Ectodermal cell (in vitro differentiated cells): ENCODE results near the gene N4BP3.

ENCODE experiments used
- H3K27ac ChIP-seq: 2 replicates; pipeline ENCODE4 v1.7.0; 2013; ENCODE audit warnings: mild to moderate bottlenecking, low read depth, low read length; ENCODE audit not compliant: insufficient read depth, poor library complexity, severe bottlenecking
- H3K27me3 ChIP-seq: 2 replicates; pipeline ENCODE4 v1.7.0; 2013; ENCODE audit warnings: mild to moderate bottlenecking, low read length; ENCODE audit not compliant: insufficient read depth, control insufficient read depth, poor library complexity, severe bottlenecking
- H3K36me3 ChIP-seq: one replicate; pipeline ENCODE4 v1.7.0; 2013; ENCODE audit warnings: low read length; ENCODE audit not compliant: control insufficient read depth, insufficient read depth
- H3K4me1 ChIP-seq: one replicate; pipeline ENCODE4 v1.7.0; 2013; ENCODE audit warnings: low read length; ENCODE audit not compliant: control insufficient read depth, insufficient read depth
- H3K4me3 ChIP-seq: 2 replicates; pipeline ENCODE4 v1.7.0; 2013; ENCODE audit warnings: low read depth, low read length, control low read depth; ENCODE audit not compliant: insufficient read depth
- H3K9me3 ChIP-seq: 2 replicates; pipeline ENCODE4 v1.7.0; 2013; ENCODE audit warnings: mild to moderate bottlenecking, low read length, moderate library complexity; ENCODE audit not compliant: control insufficient read depth
- WGBS, 2 experiments: methylation state at CpG; one replicate each; pipeline ENCODE4 v1.1.7; 2013; ENCODE audit warnings: missing lambda C conversion rate in 2 of 2; 5-methylcytosine and 5-hydroxymethylcytosine counted together

N4BP3 gene

DNA sequence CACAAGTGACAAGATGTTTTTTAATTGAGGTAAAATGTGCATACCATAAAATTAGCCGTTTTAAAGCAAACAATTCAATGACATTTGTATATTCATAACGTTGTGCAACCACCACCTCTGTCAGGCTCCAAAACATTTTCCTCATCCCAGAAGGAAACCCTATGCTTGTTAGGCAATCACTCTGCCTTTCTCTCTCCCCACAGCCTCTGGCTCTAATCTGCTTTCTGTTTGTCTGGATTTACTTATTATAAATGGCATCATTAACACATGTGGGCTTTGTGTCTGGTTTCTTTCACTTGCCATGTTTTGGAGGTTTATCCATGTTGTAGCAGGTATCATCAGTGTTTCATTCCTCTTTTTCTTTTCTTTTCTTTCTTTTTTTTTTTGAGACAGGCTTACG is 1.4 kb upstream of the N4BP3 start:
- H3K4me3 ChIP-seq: no peak overlapping the region
- 93 to 94% methylated on average over 3 of the region's 3 CpGs for WGBS, 2 experiments
- no peak overlapping the region for H3K27ac ChIP-seq
- no peaks in the 10 kb centered on the region for H3K36me3 ChIP-seq
- H3K27me3 ChIP-seq: peaks cover 4% of the 10 kb centered on the region
- no peaks in the 10 kb centered on the region for H3K9me3 ChIP-seq
- peaks cover 20% of the 10 kb centered on the region for H3K4me1 ChIP-seq

DNA sequence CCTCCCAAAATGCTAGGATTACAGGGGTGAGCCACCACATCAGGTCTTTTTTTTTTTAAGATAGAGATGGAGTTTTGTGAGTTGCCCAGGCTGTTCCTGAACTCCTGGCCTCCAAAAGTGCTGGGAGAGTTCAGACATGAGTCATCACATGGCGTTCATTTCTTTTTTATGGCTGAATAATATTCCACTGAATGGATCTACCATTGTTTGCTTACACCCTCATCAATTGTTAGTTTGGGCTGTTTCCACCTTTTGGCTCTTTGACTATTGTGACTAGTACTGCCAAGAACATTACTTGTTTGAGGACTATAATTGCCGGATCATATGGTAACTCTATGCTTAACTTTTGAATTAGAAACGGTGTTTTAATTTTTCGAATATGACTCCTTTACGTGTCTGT is 787 bp upstream of the N4BP3 start:
- Histone ChIP-seq H3K4me3 (peak overlapping the region; percentile 80), H3K27ac (no peak overlapping the region), H3K36me3 (no peaks in the 10 kb centered on the region), H3K4me1 (peaks cover 26% of the 10 kb centered on the region), H3K9me3 (no peaks in the 10 kb centered on the region), H3K27me3 (peaks cover 4% of the 10 kb centered on the region)
- 88 to 90% methylated on average over 5 of the region's 5 CpGs for WGBS, 2 experiments

DNA sequence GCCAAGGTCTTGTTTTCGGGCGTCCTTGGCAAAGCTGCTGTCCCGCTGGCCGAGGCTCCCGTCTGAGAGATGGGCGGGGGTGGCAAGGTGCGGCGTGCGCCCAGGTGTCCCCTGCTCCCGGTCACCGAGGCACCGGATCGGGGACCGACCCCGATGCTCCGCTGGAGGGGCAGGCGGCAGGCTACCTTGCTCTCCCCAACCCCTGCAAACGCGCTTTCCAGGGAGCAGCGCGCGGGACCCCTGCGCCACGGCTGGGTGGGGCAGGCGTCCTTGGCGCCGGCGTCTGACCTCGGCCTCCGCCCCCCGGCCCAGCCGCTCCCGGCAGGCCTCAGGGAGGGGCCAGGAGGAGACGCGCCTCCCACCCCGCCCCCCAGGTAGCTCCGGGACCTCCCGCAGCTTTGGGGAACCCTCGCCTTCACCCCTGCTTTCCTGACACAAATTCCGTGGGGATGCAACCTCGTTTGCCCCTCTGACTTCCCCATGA is 551 bp downstream of the N4BP3 start:
- 0% methylated on average over 41 of the region's 41 CpGs for WGBS, 2 experiments
- Histone ChIP-seq H3K4me3 (peak overlapping the region; percentile 80), H3K27ac (peak overlapping the region; percentile 36)

DNA sequence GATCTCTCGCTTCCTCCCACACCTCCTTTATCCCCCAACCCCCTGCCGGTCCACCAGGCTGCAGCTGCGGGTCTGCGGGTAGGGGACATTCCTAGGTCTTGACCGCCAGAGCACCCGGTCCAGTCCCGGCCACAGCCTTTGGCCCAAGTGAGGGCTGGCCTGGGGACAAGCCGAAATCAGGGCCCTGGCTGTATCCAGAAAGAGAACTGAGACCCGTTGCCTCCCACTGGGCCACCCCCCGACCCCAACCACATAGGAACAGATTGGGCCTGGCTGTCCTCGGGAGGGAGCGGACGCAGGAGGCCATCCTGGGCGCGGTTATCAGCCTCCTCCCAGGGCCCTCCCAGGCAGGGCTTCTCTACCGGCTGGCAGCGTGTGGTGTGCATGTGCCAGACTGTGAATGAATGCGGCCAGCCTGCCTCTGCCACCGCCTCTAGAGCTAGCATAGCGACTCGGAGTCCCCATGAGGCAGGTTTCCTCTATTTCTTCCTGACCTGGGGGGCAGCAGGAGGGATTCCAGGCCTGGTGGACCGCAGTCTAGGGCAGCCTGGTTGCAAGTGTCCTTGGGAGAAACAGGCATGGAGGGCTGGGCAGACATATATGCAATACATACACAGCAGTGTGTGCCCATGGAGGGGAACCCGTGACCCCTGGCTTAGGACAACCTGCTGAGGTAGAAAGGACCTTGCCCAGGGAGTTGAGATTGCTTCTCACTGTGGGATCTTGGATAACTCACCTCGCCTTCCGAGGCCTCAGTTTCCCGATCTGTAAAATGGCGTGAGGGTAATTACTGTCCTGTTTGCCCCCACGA is 1.2 kb downstream of the N4BP3 start:
- peak overlapping the region; percentile 95 for H3K27ac ChIP-seq
- H3K4me3 ChIP-seq: peak overlapping the region; percentile 80
- no peaks in the 10 kb centered on the region for H3K9me3 ChIP-seq
- 2 to 3% methylated on average over 28 of the region's 28 CpGs for WGBS, 2 experiments
- peaks cover 4% of the 10 kb centered on the region for H3K27me3 ChIP-seq
- no peaks in the 10 kb centered on the region for H3K36me3 ChIP-seq
- H3K4me1 ChIP-seq: peaks cover 20% of the 10 kb centered on the region

More for the DNA sequence above, 551 bp downstream of the N4BP3 start:
- no peaks in the 10 kb centered on the region for H3K36me3 ChIP-seq
- H3K27me3 ChIP-seq: peaks cover 4% of the 10 kb centered on the region
- no peaks in the 10 kb centered on the region for H3K9me3 ChIP-seq
- peaks cover 21% of the 10 kb centered on the region for H3K4me1 ChIP-seq

DNA sequence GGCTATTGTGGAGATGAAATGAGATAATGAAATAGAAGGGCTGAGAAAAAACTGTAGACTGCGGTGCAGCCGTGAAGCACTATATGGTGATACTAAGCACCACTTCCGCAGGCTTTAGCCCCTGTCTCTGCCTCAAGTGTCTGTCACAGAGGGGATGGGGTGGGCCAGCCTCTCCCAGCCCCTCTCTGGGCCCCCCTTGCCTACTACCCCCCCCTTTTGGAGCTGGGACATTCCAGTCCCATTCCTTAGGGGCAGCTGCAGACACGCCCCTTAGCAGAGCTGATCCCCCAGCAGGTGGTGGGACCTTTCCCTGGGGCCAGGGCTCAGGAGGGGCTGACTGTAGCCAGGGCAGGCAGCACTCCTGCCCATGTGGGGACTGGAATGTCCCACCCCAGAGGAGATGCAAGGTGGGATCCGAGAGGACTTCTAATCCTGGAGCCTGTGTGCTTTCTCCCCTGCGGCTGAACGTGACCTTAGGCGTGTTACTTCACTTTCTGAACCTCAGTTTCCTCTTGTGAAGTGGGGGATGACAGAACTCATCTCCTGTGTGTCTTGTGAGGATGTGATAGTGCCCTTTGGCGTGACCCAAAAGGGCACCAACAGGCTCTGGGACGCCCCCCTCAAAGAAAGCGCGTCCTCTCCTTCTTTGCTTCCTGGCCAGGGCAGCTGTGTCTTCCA is 1.9 kb downstream of the N4BP3 start:
- Histone ChIP-seq H3K27ac (peak overlapping the region; percentile 95), H3K27me3 (peaks cover 4% of the 10 kb centered on the region), H3K4me3 (peak overlapping the region; percentile 80), H3K9me3 (no peaks in the 10 kb centered on the region), H3K4me1 (peaks cover 20% of the 10 kb centered on the region), H3K36me3 (no peaks in the 10 kb centered on the region)
- WGBS, 2 experiments: 3 to 8% methylated on average over 12 of the region's 12 CpGs

DNA sequence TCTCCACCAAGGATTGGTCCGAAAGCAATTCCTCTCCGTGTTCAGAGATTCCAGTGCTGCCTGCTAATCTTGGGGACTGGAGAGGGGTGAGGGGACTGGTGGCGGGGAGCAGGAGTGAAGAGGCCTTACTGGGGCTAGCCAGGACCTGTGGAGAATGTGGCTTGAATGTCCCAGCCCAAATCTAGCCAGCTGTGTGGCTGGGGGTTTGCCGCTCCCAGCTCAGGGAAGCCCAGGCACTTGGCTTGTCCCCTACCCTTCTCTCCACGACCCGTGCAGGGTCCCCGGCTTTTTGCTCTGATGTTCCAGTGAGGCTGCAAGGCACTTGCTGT is 2.4 kb downstream of the N4BP3 start:
- Histone ChIP-seq H3K36me3 (no peaks in the 10 kb centered on the region), H3K9me3 (no peaks in the 10 kb centered on the region), H3K4me1 (peaks cover 20% of the 10 kb centered on the region), H3K27ac (peak overlapping the region; percentile 95), H3K4me3 (peak overlapping the region; percentile 80), H3K27me3 (peaks cover 4% of the 10 kb centered on the region)
- WGBS, 2 experiments: 2 to 3% methylated on average over 7 of the region's 7 CpGs

DNA sequence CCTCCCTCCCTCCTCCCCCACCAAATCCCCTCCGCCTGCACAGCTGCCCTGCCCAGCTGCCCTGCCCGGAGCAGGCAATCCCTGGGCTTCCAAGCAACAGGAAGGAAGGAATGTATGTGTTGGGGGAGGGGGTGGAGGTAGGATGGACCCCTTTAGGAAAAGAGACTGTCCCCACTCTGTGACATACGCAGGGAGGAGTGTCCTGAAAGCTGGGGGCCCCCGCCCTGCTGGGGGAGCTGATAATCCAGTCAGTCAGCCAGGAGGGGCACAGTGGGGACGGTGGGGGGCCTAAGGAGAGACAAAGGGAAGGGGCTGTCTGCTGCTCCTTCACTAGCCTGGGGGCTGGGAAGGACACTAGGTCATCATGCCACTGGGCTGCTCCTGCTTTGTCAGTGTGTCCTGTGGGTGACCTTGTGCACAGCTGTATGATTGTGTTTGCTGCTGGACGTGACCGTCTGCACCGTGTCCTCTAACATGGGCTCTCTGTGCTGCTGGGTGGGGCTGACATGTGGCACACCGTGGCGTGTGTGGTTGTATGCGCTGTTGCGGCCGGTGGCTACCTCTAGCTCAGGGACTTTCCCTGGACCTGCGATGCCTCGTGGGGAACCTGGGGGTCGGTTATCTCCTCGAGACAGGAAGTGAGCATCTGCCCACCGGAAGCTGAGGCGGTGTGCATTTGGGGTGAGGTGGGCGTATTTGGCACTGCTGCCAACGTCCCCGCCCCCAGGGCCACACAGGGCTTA is 3.0 kb downstream of the N4BP3 start:
- 26% methylated on average over 20 to 22 of the region's 22 CpGs for WGBS, 2 experiments
- Histone ChIP-seq H3K4me1 (peaks cover 20% of the 10 kb centered on the region), H3K4me3 (peak overlapping the region; percentile 80), H3K27me3 (peaks cover 4% of the 10 kb centered on the region), H3K36me3 (no peaks in the 10 kb centered on the region), H3K9me3 (no peaks in the 10 kb centered on the region), H3K27ac (peak overlapping the region; percentile 95)

DNA sequence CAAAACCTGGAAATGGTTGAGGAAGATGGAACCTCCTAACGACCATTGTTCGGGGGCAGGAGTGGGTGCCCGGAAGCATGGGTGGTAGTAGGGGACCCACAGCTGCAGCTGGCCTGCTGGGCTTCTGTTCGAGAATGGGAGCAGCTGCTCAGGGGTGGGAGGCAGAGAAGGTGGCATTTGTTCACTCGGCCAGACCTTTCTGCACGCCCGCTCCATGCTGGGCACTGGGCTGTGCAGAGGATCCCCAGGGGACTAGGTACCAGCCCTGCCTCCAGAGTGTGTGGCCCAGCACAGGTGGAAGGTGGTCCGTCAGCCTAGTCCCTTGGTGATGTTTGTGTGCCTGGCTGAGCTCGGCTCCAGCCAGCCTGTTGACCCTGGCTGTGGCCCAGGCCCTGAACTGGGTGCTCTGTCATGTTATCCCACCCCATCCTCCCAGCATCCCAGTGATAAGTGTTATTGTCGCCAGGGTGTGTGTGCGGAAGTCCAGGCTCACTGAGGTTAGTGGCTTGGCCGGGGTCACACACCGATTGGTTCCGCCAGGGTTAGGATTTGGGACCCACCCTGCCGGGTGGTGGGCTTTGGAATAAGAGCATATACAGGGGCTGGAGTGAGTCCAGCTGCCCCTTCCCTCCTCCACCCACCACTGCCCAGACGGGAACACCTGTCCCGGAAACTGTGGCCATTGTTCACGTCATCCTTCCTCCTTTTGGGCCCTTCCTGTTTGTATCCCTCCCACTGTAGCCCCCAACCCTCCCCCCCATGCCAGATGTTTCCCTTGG is 4.8 kb downstream of the N4BP3 start:
- H3K9me3 ChIP-seq: no peaks in the 10 kb centered on the region
- peaks cover 35% of the 10 kb centered on the region for H3K4me1 ChIP-seq
- WGBS, 2 experiments: 91 to 92% methylated on average over 18 of the region's 18 CpGs
- H3K36me3 ChIP-seq: peaks cover 7% of the 10 kb centered on the region
- H3K27ac ChIP-seq: no peak overlapping the region
- no peak overlapping the region for H3K4me3 ChIP-seq
- no peaks in the 10 kb centered on the region for H3K27me3 ChIP-seq

DNA sequence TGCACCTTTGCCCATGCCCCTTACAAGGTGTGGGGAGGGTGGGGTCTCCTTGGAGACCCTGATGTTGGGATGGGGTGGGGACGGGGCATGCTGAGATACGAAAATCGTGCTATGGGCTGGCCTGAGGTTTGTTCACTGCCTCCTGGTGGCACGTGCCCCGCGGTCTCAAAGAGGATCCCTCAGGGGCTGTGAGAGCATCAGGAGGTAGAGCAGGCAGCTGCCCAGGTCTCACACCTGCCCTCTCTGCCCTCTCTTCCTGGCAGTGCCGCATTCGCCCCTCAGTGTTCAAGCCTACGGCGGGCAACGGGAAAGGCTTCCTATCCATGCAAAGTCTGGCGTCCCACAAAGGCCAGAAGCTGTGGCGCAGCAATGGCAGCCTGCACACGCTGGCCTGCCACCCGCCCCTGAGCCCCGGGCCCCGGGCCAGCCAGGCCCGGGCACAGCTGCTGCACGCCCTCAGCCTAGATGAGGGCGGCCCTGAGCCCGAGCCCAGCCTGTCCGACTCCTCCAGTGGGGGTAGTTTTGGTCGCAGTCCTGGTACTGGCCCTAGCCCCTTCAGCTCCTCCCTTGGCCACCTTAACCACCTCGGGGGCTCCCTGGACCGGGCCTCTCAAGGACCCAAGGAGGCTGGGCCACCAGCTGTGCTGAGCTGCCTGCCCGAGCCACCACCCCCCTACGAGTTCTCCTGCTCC is 6.7 kb downstream of the N4BP3 start:
- peaks cover 7% of the 10 kb centered on the region for H3K36me3 ChIP-seq
- 92 to 93% methylated on average over 27 of the region's 27 CpGs for WGBS, 2 experiments
- no peak overlapping the region for H3K27ac ChIP-seq
- H3K27me3 ChIP-seq: no peaks in the 10 kb centered on the region
- H3K9me3 ChIP-seq: no peaks in the 10 kb centered on the region
- H3K4me3 ChIP-seq: no peak overlapping the region
- H3K4me1 ChIP-seq: peaks cover 48% of the 10 kb centered on the region
